Stimulated activated CD8-positive, alpha-beta memory T cell treated with anti-CD3 and anti-CD28 coated beads, Interleukin-4, amount 100 ng/mL, for 48 hours (primary cell): ENCODE data around the gene MTMR3.
"Not testable (repeated sequence)": the region's sequence is repeated elsewhere in the genome, so short reads cannot be mapped to it uniquely, and the experiment has no call there.

ENCODE experiments used
- DNase-seq: peaks from one replicate; pipeline ENCODE4 v3.0.0-alpha.2; 2020

MTMR3 gene

GRCh38 chr22:29972121-29972520 lies 89.1 kb downstream of the MTMR3 start:
- DNase-seq = no peak

- DNase-seq = no peak
These were observed 90.3 kb downstream of the MTMR3 start for GRCh38 chr22:29973269-29973668.

- not testable (repeated sequence) for DNase-seq
These were observed 90.7 kb downstream of the MTMR3 start for GRCh38 chr22:29973680-29974079.

- DNase-seq = no peak
These were observed 92.5 kb downstream of the MTMR3 start for GRCh38 chr22:29975494-29975893.

GRCh38 chr22:29977107-29977506 lies 94.1 kb downstream of the MTMR3 start:
- DNase-seq = no peak

- no peak for DNase-seq
These were observed 96.9 kb downstream of the MTMR3 start for GRCh38 chr22:29979777-29980321.

- DNase-seq = no peak
These were observed 100.4 kb downstream of the MTMR3 start for GRCh38 chr22:29983296-29983917.

GRCh38 chr22:29985912-29986311 lies 102.9 kb downstream of the MTMR3 start:
- DNase-seq = no peak

GRCh38 chr22:29987137-29987536 lies 104.2 kb downstream of the MTMR3 start:
- no peak for DNase-seq

- DNase-seq = no peak
These were observed 105.7 kb downstream of the MTMR3 start for GRCh38 chr22:29988719-29989118.

- no peak for DNase-seq
These were observed 106.5 kb downstream of the MTMR3 start for GRCh38 chr22:29989446-29989845.

GRCh38 chr22:29992341-29993275 lies 109.6 kb downstream of the MTMR3 start:
- no peak for DNase-seq

- no peak for DNase-seq
These were observed 111.2 kb downstream of the MTMR3 start for GRCh38 chr22:29994027-29994715.

- no peak for DNase-seq
These were observed 112.0 kb downstream of the MTMR3 start for GRCh38 chr22:29994943-29995342.

- no peak for DNase-seq
These were observed 114.1 kb downstream of the MTMR3 start for GRCh38 chr22:29997107-29997506.

- no peak for DNase-seq
These were observed 114.5 kb downstream of the MTMR3 start for GRCh38 chr22:29997516-29997915.

- no peak for DNase-seq
These were observed 115.8 kb downstream of the MTMR3 start for GRCh38 chr22:29998627-29999384.

GRCh38 chr22:30000566-30000965 lies 117.6 kb downstream of the MTMR3 start:
- DNase-seq = peak; percentile 36

GRCh38 chr22:30001459-30001858 lies 118.5 kb downstream of the MTMR3 start:
- DNase-seq = no peak

- DNase-seq = no peak
These were observed 120.0 kb downstream of the MTMR3 start for GRCh38 chr22:30002861-30003486.

GRCh38 chr22:30004101-30004500 lies 121.1 kb downstream of the MTMR3 start:
- no peak for DNase-seq

GRCh38 chr22:30004694-30005093 lies 121.7 kb downstream of the MTMR3 start:
- no peak for DNase-seq
